Activated CD8-positive, alpha-beta memory T cell treated with anti-CD3 and anti-CD28 coated beads, Interleukin-2, amount 10 ng/mL, durations not matched to agents 7 days and 5 days (primary cell): Measurements from ENCODE around the gene EEF2. TPM values are rescaled to one million over a fixed set of nuclear protein-coding genes. Genes with fewer than 3 reads are reported as not detected.
"Not testable (repeated sequence)": the region's sequence is repeated elsewhere in the genome, so short reads cannot be mapped to it uniquely, and the experiment has no call there.

Source experiments
- ATAC-seq: fragments of 150-1000 bp; cut with Tn5 transposase; one replicate; pipeline ENCODE4 v1.10.0; 2021; ENCODE audit warnings: moderate library complexity
- CTCF ChIA-PET: fragments of 350-600 bp; sonication (Branson Sonifier 250); formaldehyde crosslinking; loops from one replicate; lab custom pipeline; 2021; ENCODE audit warnings: antibody characterized with exemption; lab: Charles Lee
- DNase-seq: peaks from one replicate; pipeline ENCODE4 v3.0.0-alpha.2; 2020
- H3K27ac Mint-ChIP-seq: one replicate; pipeline ENCODE4 v1.8.0; 2021; ENCODE audit warnings: mild to moderate bottlenecking, mixed read lengths
- H3K27me3 Mint-ChIP-seq: one replicate; pipeline ENCODE4 v1.8.0; 2021; ENCODE audit warnings: mixed read lengths
- H3K36me3 Mint-ChIP-seq: one replicate; pipeline ENCODE4 v1.8.0; 2021; ENCODE audit warnings: mild to moderate bottlenecking, mixed read lengths
- H3K4me1 Mint-ChIP-seq: one replicate; pipeline ENCODE4 v1.8.0; 2021; ENCODE audit warnings: mixed read lengths
- H3K4me3 Mint-ChIP-seq: one replicate; pipeline ENCODE4 v1.8.0; 2021; ENCODE audit warnings: mild to moderate bottlenecking, moderate library complexity, mixed read lengths
- H3K9me3 Mint-ChIP-seq: one replicate; pipeline ENCODE4 v1.8.0; 2022; ENCODE audit warnings: low read depth, mixed read lengths
- total RNA-seq, 2 experiments: library from RNA; stranded (reverse); gene quantifications; one replicate each; pipeline ENCODE4 v1.2.3, GENCODE V29; 2021

EEF2 gene
- total RNA-seq, 2 experiments from 2014 or later, result 1,382 to 1,952 TPM

- Mint-ChIP-seq H3K9me3 (no peaks in the 10 kb centered on the region), H3K4me1 (peaks cover 3% of the 10 kb centered on the region), H3K27me3 (no peaks in the 10 kb centered on the region)
Observed at GRCh38 chr19:3949997-3950859, 35.0 kb downstream of the EEF2 start.

GRCh38 chr19:3949294-3949693, 36.0 kb downstream of the EEF2 start:
- DNase-seq (no peak), ATAC-seq (no peak)
- Mint-ChIP-seq H3K9me3 (no peaks in the 10 kb centered on the region), H3K4me3 (no peak overlapping the region), H3K36me3 (peaks cover under 1% of the 10 kb centered on the region), H3K4me1 (peaks cover 5% of the 10 kb centered on the region), H3K27ac (no peak overlapping the region), H3K27me3 (no peaks in the 10 kb centered on the region)
- CTCF ChIA-PET, result no interaction called here

More at GRCh38 chr19:3949997-3950859, 35.0 kb downstream of the EEF2 start:
- no peak overlapping the region for H3K4me3 Mint-ChIP-seq
- CTCF ChIA-PET, result no interaction called here
- H3K27ac Mint-ChIP-seq, result no peak overlapping the region
- DNase-seq, result no peak
- no peak for ATAC-seq
- no peaks in the 10 kb centered on the region for H3K36me3 Mint-ChIP-seq

- CTCF ChIA-PET, ATAC-seq, H3K27ac Mint-ChIP-seq, DNase-seq, H3K9me3 Mint-ChIP-seq, H3K36me3 Mint-ChIP-seq, H3K27me3 Mint-ChIP-seq, H3K4me3 Mint-ChIP-seq: not testable (repeated sequence)
- peaks cover 11% of the 10 kb centered on the region for H3K4me1 Mint-ChIP-seq
Observed at GRCh38 chr19:3947316-3947933, 37.8 kb downstream of the EEF2 start.

DNA sequence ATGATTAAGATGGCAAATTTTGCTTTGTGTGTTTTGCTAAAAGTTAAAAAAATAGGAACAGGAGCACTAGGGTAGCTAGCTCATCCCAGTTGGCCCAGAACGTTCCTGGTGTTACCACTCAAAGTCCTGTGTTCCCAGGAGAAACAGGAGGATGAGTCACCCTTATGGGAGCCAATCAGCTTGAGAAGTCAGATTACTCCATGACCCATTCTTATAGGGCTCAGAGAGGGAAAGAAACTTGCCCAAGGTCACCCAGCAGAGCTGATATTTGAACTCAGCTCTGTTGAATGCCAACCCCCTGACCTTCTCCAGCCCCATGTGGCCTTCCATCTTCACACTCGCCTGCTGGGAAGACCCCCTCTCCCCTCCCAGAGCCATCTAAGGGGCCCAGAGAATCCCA, 39.4 kb downstream of the EEF2 start:
- peaks cover 1% of the 10 kb centered on the region for H3K36me3 Mint-ChIP-seq
- DNase-seq, result no peak
- H3K27ac Mint-ChIP-seq, result no peak overlapping the region
- no peaks in the 10 kb centered on the region for H3K27me3 Mint-ChIP-seq
- ATAC-seq, result no peak
- peaks cover 8% of the 10 kb centered on the region for H3K4me1 Mint-ChIP-seq
- CTCF ChIA-PET, result no interaction called here
- no peaks in the 10 kb centered on the region for H3K9me3 Mint-ChIP-seq
- no peak overlapping the region for H3K4me3 Mint-ChIP-seq

- Mint-ChIP-seq H3K4me3 (peak overlapping the region; percentile 17), H3K4me1 (peaks cover 8% of the 10 kb centered on the region), H3K36me3 (peaks cover 1% of the 10 kb centered on the region), H3K9me3 (no peaks in the 10 kb centered on the region), H3K27me3 (no peaks in the 10 kb centered on the region), H3K27ac (peak overlapping the region; percentile 75)
- ATAC-seq (peak; percentile 51), DNase-seq (peak; percentile 46)
- CTCF ChIA-PET, result interaction anchor here (0.6 kb wide), 1 partner anchor 198 kb away, joined by 3 read pairs; no protein-coding TSS in a partner anchor
Observed at GRCh38 chr19:3944018-3944721, 41.1 kb downstream of the EEF2 start.

GRCh38 chr19:3942790-3943409, 42.4 kb downstream of the EEF2 start:
- no peak overlapping the region for H3K4me3 Mint-ChIP-seq
- no peak for ATAC-seq
- CTCF ChIA-PET, result no interaction called here
- peaks cover 8% of the 10 kb centered on the region for H3K4me1 Mint-ChIP-seq
- H3K27ac Mint-ChIP-seq, result no peak overlapping the region
- no peaks in the 10 kb centered on the region for H3K27me3 Mint-ChIP-seq
- no peak for DNase-seq
- peaks cover 1% of the 10 kb centered on the region for H3K36me3 Mint-ChIP-seq
- H3K9me3 Mint-ChIP-seq, result no peaks in the 10 kb centered on the region

DNA sequence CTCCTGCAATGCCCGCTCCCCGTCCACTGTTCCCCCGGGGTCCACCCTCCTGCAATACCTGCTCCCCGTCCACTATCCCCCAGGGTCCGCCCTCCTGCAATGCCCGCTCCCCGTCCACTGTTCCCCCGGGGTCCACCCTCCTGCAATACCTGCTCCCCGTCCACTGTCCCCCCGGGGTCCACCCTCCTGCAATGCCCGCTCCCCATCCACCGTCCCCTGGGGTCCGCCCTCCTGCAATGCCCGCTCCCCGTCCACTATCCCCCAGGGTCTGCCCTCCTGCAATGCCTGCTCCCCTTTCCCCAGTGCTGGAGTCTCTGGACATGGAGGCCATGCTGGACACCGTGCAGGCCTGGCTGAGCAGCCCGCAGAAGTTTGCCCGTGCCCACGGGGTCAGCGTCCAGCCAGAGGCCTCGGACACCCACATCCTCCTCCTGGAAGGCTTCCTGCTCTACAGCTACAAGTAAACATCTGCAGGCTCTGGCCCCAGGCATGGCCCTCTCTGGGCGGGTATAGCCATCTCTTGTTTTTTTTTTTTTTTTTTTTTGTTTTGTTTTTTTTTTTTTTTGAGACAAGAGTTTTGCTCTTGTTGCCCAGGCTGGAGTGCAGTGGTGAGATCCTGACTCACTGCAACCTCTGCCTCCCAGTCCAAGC, 46.8 kb downstream of the EEF2 start:
- not testable (repeated sequence) for H3K27ac Mint-ChIP-seq, DNase-seq, ATAC-seq, H3K9me3 Mint-ChIP-seq, H3K36me3 Mint-ChIP-seq, H3K4me1 Mint-ChIP-seq, H3K4me3 Mint-ChIP-seq
- CTCF ChIA-PET, result interaction anchor here (0.8 kb wide), 1 partner anchor 90 kb away, joined by 3 read pairs; no protein-coding TSS in a partner anchor
- peaks cover 16% of the 10 kb centered on the region for H3K27me3 Mint-ChIP-seq

- ATAC-seq, result no peak
- CTCF ChIA-PET, result interaction anchor here (0.6 kb wide), 1 partner anchor 719 kb away, joined by 3 read pairs; no protein-coding TSS in a partner anchor
- no peaks in the 10 kb centered on the region for H3K36me3 Mint-ChIP-seq
- no peak overlapping the region for H3K4me3 Mint-ChIP-seq
- peaks cover 23% of the 10 kb centered on the region for H3K27me3 Mint-ChIP-seq
- no peak overlapping the region for H3K27ac Mint-ChIP-seq
- no peaks in the 10 kb centered on the region for H3K9me3 Mint-ChIP-seq
- DNase-seq, result no peak
- H3K4me1 Mint-ChIP-seq, result no peaks in the 10 kb centered on the region
Observed at GRCh38 chr19:3936506-3937442, 48.5 kb downstream of the EEF2 start.

DNA sequence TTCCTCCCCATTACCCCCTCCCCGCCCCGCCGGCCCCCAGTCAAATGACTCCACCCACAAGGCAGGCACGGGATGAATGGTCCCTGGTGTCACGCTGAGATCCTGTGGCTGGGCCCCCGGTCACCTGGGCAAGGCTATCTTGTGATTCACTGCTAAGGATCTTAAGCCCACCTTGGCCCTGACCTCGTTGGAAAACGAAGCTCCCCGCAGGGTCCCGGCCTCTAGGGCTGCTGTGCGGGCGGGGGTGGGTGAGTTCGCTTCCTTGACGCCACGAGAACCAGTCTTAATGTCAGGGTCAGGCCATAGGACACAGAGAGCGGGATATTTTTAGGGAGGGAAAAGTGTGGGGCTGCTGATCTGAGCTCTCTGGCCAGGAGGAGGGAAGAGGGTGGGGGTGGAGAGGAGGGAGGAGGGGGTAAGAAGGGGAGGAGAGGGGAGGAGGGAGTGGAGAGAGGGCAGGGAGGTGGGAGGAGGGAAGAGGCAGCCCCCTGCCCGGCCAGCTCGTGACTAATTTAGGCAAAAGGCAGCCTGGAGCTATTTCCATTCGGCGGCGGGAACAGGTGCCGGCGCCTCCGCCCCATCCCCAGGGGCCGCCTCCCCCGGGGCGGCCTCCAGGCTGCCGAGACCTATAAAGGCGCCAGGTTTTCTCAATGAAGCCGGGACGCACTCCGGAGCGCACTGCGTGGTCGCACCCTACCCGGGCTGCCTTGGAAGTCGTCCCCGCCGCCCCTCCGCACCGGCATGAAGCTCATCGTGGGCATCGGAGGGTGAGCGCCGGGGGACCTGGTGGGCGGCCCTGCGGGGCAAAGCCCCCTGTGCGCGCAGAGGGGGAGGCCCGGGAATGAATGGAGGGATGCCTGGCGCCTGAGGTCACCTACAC, 52.1 kb downstream of the EEF2 start, which contains the start of gene NMRK2:
Gene NMRK2 (plus strand): TSS at position 139 of the 880 bp plus-strand sequence. CDS start 603 bp downstream, at position 742.
- Mint-ChIP-seq H3K4me3 (no peak within 1 kb of the TSS), H3K4me1 (no peaks in the 10 kb centered on the region), H3K36me3 (no peaks in the 10 kb centered on the region), H3K27ac (no peak within 1 kb of the TSS), H3K27me3 (peaks cover 30% of the 10 kb centered on the region), H3K9me3 (no peaks in the 10 kb centered on the region)
- DNase-seq, result no peak
- CTCF ChIA-PET, result no interaction called here
- ATAC-seq, result no peak

DNA sequence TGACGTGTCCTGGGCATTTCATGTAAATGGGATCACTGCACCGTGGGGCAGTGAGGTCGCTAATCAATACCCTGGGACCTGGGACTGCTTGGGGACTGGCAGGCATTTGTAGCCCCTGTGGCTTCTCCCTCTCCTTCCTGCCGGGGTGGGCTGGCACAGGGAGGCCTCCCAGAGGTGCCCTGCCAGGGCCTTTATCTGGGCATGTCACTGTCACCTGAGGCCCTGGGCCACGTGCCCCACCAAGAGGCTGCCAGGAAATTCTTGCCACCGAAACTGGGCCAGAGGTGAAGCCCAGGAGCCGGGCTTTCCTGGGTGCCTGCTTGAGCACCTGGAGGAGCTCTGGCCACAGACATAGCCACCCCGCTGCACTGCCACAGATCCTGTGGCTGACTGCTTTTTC, 54.2 kb downstream of the EEF2 start:
- Mint-ChIP-seq H3K4me3 (no peak overlapping the region), H3K27me3 (peaks cover 30% of the 10 kb centered on the region), H3K27ac (no peak overlapping the region), H3K36me3 (no peaks in the 10 kb centered on the region), H3K9me3 (no peaks in the 10 kb centered on the region), H3K4me1 (no peaks in the 10 kb centered on the region)
- DNase-seq, result no peak
- ATAC-seq, result no peak
- CTCF ChIA-PET, result no interaction called here
